Measurements from ENCODE around the gene WFDC10B. TPM values are rescaled to one million over a fixed set of nuclear protein-coding genes. Genes with fewer than 3 reads are reported as not detected.
"Not testable (repeated sequence)": the region's sequence is repeated elsewhere in the genome, so short reads cannot be mapped to it uniquely, and the experiment has no call there.

The WFDC10B gene
- polyA plus RNA-seq, 3 donors, result not detected

GRCh38 chr20:45672765-45673164 is 32.1 kb downstream of the WFDC10B start:
- H4K20me1 ChIP-seq (ENCODE audit: insufficient read depth, low read length), result no peaks in the 10 kb centered on the region
- H3K4me2 ChIP-seq (replicated peaks; ENCODE audit: extremely low read depth, low read length, poor library complexity, severe bottlenecking), result no peak overlapping the region
- TF ChIP-seq, protein P1, sequence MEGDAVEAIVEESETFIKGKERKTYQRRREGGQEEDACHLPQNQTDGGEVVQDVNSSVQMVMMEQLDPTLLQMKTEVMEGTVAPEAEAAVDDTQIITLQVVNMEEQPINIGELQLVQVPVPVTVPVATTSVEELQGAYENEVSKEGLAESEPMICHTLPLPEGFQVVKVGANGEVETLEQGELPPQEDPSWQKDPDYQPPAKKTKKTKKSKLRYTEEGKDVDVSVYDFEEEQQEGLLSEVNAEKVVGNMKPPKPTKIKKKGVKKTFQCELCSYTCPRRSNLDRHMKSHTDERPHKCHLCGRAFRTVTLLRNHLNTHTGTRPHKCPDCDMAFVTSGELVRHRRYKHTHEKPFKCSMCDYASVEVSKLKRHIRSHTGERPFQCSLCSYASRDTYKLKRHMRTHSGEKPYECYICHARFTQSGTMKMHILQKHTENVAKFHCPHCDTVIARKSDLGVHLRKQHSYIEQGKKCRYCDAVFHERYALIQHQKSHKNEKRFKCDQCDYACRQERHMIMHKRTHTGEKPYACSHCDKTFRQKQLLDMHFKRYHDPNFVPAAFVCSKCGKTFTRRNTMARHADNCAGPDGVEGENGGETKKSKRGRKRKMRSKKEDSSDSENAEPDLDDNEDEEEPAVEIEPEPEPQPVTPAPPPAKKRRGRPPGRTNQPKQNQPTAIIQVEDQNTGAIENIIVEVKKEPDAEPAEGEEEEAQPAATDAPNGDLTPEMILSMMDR (IDR thresholded peaks at IDR 0.05), result no peak
- Mint-ChIP-seq H3K4me1 (no peaks in the 10 kb centered on the region), H3K4me3 (no peak overlapping the region), H3K27ac (no peak overlapping the region), H3K27me3 (ENCODE audit: low read depth in 3 of 3) (peaks cover 13 to 17% (median 16%) of the 10 kb centered on the region in 3 donors), H3K36me3 (no peaks in the 10 kb centered on the region), H3K9me3 (peaks cover 0 to 6% (median 2%) of the 10 kb centered on the region in 7 donors)
- H3K27ac ChIP-seq (ENCODE audit: low read depth in 1 of 2, low read length in 2 of 2), result no peak overlapping the region
- H3K9ac ChIP-seq (ENCODE audit: insufficient read depth, low read length, poor library complexity, severe bottlenecking), result no peak overlapping the region
- no peak overlapping the region for H3K4me3 ChIP-seq (replicated peaks in 1 of 3; ENCODE audit: low read depth in 2 of 3, low read length in 3 of 3)
- H3K4me1 ChIP-seq (ENCODE audit: control insufficient read depth in 1 of 2, insufficient read depth in 2 of 2, low read length in 2 of 2), result no peaks in the 10 kb centered on the region
- H3K27me3 ChIP-seq (ENCODE audit: control insufficient read depth in 2 of 2, insufficient read depth in 2 of 2, low read length in 2 of 2), result peaks cover 0 to 8% of the 10 kb centered on the region in 2 donors
- no peak for DNase-seq
- H3K9me3 ChIP-seq (replicated peaks in 1 of 2; ENCODE audit: control insufficient read depth in 1 of 2, insufficient read depth in 1 of 2, low read length in 2 of 2), result no peaks in the 10 kb centered on the region
- H3K79me2 ChIP-seq (ENCODE audit: insufficient read depth, low read length), result no peaks in the 10 kb centered on the region
- intact Hi-C loops (cut with micrococcal nuclease), result no loop called here
- no peak overlapping the region for H2AFZ ChIP-seq (ENCODE audit: insufficient read depth, low read depth, low read length, poor library complexity, severe bottlenecking)
- no peaks in the 10 kb centered on the region for H3K36me3 ChIP-seq (replicated peaks in 1 of 2; ENCODE audit: control insufficient read depth in 1 of 2, insufficient read depth in 2 of 2, low read length in 2 of 2)

GRCh38 chr20:45670139-45670538 is 34.7 kb downstream of the WFDC10B start, which contains the start of gene WFDC11:
Gene WFDC11, minus strand, starts transcription at chr20:45670239. Its CDS starts 19,639 bp downstream, at chr20:45650600.
- H3K27me3 ChIP-seq (ENCODE audit: control insufficient read depth in 2 of 2, insufficient read depth in 2 of 2, low read length in 2 of 2), result peaks cover 0 to 6% of the 10 kb centered on the region in 2 donors
- no peak within 1 kb of the TSS for H3K9ac ChIP-seq (ENCODE audit: insufficient read depth, low read length, poor library complexity, severe bottlenecking)
- no peak within 1 kb of the TSS for H2AFZ ChIP-seq (ENCODE audit: insufficient read depth, low read depth, low read length, poor library complexity, severe bottlenecking)
- Mint-ChIP-seq H3K9me3 (peaks cover 0 to 6% (median 2%) of the 10 kb centered on the region in 7 donors), H3K4me3 (no peak within 1 kb of the TSS), H3K27ac (no peak within 1 kb of the TSS), H3K27me3 (ENCODE audit: low read depth in 3 of 3) (peaks cover 13 to 20% (median 15%) of the 10 kb centered on the region in 3 donors), H3K36me3 (no peaks in the 10 kb centered on the region), H3K4me1 (no peaks in the 10 kb centered on the region)
- no peak within 1 kb of the TSS for H3K27ac ChIP-seq (ENCODE audit: low read depth in 1 of 2, low read length in 2 of 2)
- no peak within 1 kb of the TSS for H3K4me3 ChIP-seq (replicated peaks in 1 of 3; ENCODE audit: low read depth in 2 of 3, low read length in 3 of 3)
- TF ChIP-seq, protein P1 (IDR thresholded peaks at IDR 0.05), result no peak
- H3K79me2 ChIP-seq (ENCODE audit: insufficient read depth, low read length), result no peaks in the 10 kb centered on the region
- H3K4me1 ChIP-seq (ENCODE audit: control insufficient read depth in 1 of 2, insufficient read depth in 2 of 2, low read length in 2 of 2), result no peaks in the 10 kb centered on the region
- intact Hi-C loops (cut with micrococcal nuclease), result no loop called here
- H4K20me1 ChIP-seq (ENCODE audit: insufficient read depth, low read length), result no peaks in the 10 kb centered on the region
- H3K9me3 ChIP-seq (replicated peaks in 1 of 2; ENCODE audit: control insufficient read depth in 1 of 2, insufficient read depth in 1 of 2, low read length in 2 of 2), result no peaks in the 10 kb centered on the region
- H3K4me2 ChIP-seq (replicated peaks; ENCODE audit: extremely low read depth, low read length, poor library complexity, severe bottlenecking), result no peak within 1 kb of the TSS
- no CpG with 5 or more reads among the region's 1 CpG for WGBS (ENCODE audit: insufficient coverage)
- no peak for DNase-seq
- no peaks in the 10 kb centered on the region for H3K36me3 ChIP-seq (replicated peaks in 1 of 2; ENCODE audit: control insufficient read depth in 1 of 2, insufficient read depth in 2 of 2, low read length in 2 of 2)

- intact Hi-C loops (cut with micrococcal nuclease); H3K9ac ChIP-seq (ENCODE audit: insufficient read depth, low read length, poor library complexity, severe bottlenecking); H3K4me3 Mint-ChIP-seq; H3K27ac Mint-ChIP-seq; H3K9me3 ChIP-seq (replicated peaks in 1 of 2; ENCODE audit: control insufficient read depth in 1 of 2, insufficient read depth in 1 of 2, low read length in 2 of 2); H3K79me2 ChIP-seq (ENCODE audit: insufficient read depth, low read length); H3K4me1 Mint-ChIP-seq; DNase-seq; H2AFZ ChIP-seq (ENCODE audit: insufficient read depth, low read depth, low read length, poor library complexity, severe bottlenecking); H3K36me3 Mint-ChIP-seq; H3K27me3 ChIP-seq (ENCODE audit: control insufficient read depth in 2 of 2, insufficient read depth in 2 of 2, low read length in 2 of 2); H3K27ac ChIP-seq (ENCODE audit: low read depth in 1 of 2, low read length in 2 of 2); H3K4me2 ChIP-seq (replicated peaks; ENCODE audit: extremely low read depth, low read length, poor library complexity, severe bottlenecking); H3K4me3 ChIP-seq (replicated peaks in 1 of 3; ENCODE audit: low read depth in 2 of 3, low read length in 3 of 3); H3K27me3 Mint-ChIP-seq (ENCODE audit: low read depth in 3 of 3); H3K36me3 ChIP-seq (replicated peaks in 1 of 2; ENCODE audit: control insufficient read depth in 1 of 2, insufficient read depth in 2 of 2, low read length in 2 of 2); H4K20me1 ChIP-seq (ENCODE audit: insufficient read depth, low read length); H3K4me1 ChIP-seq (ENCODE audit: control insufficient read depth in 1 of 2, insufficient read depth in 2 of 2, low read length in 2 of 2): not testable (repeated sequence)
- no CpG with 5 or more reads among the region's 3 CpGs for WGBS (ENCODE audit: insufficient coverage)
- H3K9me3 Mint-ChIP-seq, result peaks cover 0 to 13% (median 4%) of the 10 kb centered on the region in 7 donors
Observed at GRCh38 chr20:45657038-45657437, 47.8 kb downstream of the WFDC10B start.

Measured in CD14-positive monocyte (primary cell).